HG02885 (cell line): ENCODE results near the gene ANO2.

ENCODE experiments used
- ATAC-seq: cut with Tn5 transposase; IDR thresholded peaks from one replicate; pipeline ENCODE4 v1.9.1; 2021; ENCODE audit warnings: mild to moderate bottlenecking; ENCODE audit not compliant: unreplicated experiment, poor library complexity

Gene ANO2

DNA sequence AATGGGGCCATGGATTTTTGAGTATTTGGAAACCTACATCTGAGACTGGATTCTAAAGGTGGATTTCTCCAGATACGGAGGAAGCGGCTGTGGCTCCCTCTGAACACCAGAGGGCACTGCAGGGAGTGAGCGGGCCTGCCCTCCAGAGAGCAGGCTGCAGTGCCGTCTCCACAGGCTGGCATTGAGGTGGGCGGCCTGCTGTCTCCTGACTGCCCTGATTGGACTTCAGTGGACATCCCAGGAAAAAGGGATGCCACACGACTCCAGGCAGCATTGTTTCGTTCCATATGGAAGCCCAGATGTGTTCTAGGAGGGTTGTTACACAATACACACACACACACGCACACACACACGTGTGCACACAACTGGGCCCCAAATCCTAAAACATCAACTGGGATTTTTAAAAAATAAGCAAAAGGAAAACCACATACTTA, 20.9 kb upstream of the ANO2 start:
- ATAC-seq, result no peak

DNA sequence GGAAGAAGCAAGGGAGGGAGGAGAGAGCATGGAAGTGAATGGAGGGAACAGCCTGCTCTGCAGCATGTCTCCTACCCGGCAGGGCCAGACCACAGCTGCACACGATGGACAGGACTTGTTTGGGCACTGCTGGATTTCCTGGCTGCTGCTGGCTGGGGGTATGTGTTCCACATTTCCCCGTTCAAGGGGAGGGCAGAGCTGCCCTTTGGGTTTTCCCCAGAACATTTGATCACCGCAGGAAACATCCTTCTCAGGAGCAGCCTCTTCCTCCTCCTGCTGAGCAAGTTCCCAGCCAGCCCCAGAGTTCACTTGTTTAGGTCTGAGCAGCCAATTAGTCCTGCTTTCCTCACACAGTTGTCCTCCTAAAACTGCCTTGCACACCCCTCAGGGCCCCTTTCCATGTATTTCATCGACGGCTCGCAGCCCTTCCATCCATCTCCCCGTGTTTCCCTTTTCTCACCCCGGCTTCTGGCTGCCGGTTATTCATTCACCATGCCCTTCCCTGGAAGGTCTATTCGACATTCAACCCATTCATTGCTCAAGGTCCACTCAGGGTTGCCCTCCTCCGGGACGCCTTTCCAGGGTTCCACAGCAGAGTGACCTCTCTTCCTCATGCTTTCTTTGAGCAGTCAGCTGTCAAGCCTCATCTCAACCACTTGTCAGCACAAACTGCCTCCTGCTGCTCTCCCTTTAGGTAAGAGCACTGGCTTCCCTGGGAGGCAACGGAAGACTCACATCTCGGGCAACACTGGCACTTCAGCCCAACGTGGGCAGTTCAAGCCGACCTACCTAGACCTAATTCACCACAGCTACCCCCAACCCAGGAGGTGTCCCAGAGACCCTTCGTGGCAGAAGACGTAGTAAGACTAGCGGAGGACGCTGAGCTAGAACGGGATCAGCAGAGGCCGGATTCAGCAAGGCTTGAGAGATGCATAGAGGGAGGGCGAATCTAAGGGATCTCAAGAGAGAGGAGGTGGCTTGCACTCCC, 20.1 kb upstream of the ANO2 start:
- no peak for ATAC-seq

DNA sequence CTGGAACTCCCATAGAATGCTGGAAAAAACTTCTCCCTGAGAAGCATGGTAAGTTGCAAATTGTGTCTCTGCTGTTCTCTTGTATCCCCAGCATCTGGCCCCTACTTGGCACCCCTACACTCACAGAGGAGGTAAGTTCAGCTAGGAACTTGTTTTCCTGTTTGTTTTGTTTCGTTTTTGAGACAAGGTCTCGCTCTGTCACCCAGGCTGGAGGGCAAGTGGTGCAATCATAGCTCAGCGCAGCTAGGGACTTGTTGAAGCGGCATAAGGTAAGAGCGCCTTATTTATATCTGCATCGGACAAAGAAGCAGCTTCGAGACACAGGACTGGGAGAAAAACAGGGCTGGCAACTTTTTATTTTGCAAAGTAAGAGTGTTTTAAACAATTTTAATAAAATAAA, 18.5 kb upstream of the ANO2 start:
- ATAC-seq, result no peak

DNA sequence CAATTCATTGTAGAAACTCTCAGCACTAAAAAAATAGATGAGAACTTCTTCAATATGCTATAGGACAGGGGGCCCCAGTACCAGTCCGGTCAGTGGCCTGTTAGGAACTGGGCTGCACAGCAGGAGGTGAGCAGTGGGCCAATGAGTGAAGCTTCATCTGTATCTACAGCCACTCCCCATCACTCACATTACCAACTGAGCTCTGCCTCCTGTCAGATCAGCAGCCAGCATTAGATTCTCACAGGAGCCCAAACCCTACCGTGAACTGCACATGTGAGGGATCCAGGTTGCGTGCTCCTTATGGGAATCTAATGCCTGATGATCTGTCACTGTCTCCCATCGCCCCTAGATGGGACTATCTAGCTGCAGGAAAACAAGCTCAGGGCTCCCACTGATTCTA, 15.7 kb upstream of the ANO2 start:
- no peak for ATAC-seq

DNA sequence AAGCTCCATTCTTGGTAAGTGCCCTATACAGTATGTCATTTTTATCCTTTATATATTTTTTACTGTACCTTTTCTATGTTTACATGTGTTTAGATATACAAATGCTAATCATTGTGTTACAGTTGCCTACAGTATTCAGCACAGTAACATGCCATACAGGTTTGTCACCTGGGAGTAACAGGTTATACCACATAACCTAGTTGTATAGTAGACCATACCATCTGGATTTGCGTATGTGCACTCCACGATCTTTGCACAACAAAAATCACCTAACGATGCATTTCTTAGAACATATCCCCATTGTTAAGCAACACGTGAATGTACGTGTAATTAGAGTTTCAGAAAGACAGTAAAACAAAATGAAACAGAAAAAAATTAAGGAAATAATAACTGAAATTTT, 11.9 kb upstream of the ANO2 start:
- ATAC-seq, result no peak

DNA sequence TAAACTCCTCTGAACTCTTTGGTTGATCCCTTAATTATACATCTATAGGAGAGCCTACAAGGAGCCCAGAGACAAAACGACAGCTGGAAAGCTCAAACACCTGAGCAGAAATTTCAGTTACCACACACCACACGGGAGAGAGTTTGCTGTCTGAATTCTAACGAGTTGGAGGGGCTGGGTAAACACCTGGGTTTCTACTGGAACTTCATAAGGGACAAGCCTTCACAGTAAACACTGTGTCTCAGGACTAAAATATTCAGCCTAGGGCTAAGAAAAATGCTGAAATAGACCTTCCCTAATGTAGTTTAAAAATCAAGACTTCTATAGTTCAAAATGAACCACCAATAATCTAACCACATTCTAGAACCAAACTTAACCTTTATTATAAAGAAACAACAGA, 9.6 kb upstream of the ANO2 start:
- ATAC-seq, result no peak

DNA sequence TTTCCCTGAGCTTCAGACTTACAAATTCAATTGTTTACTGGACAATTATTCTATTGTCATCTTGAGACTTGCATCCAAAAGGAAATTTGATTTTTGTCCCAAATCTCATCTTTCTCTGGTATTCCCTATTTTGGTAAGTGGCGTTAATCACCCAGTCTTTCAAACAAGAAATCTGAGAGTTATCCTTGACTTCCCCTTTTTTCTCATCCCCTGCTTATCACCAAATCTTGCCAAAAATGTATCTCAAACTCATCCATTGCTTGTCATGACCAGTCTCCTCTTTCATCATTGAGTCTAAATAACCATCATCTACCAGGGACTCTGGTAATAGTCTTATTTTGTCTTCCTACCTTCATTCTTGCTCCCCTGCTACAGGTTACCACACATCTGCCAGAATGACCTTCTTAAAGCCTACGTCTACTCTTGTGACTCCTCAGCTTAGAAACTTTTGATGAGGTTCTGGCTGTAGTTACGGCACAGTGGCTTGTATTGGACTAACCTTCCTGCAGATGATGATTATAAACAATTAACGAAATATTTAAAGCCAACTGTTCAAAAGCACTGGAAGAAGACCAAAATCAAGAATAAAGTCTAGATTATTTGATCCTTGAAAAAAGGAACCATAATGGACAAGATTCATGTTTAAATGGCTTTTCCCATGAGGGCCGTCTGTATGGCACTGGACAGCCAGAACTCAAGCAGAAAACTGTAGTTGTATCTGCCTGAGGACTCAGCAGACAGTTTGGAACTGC, 9.0 kb upstream of the ANO2 start:
- no peak for ATAC-seq

DNA sequence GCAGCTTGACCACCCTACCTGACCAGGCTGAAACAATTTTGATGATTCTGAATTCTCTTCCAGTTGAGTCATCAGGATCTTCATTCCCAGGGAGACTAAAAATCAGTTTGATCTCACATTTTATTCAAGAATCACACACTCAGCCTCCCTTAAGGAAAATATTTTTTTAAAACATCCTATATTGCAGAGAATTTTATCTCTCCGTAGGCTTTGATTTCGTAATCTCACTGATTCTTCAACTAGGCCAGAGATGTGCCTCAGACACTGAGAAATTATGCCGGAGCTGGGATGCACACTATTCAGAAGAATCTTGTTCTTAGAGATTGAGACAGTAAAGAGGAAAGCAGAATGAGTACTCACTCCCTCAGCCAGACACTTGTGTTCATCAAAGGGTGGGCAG, 7.0 kb upstream of the ANO2 start:
- no peak for ATAC-seq

DNA sequence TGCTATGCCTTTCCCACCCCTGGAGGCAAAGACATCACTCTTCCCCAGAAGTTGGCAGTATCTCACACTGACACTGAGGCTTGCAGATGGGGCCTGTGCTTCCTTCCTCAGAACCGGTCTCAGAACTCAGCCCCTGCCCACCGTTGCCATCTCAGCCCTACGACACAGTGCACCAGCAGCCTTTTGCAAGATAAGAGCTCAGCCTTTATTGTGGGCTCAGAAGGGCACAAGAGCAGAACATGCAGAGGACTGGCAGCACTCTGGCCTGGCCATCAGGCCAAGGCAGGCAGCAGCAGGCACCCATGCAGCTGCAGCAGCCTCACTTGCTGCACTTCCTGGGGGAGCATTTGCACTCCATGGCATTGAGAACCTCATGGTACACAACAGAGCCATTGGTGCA, 3.6 kb upstream of the ANO2 start:
- ATAC-seq, result no peak

DNA sequence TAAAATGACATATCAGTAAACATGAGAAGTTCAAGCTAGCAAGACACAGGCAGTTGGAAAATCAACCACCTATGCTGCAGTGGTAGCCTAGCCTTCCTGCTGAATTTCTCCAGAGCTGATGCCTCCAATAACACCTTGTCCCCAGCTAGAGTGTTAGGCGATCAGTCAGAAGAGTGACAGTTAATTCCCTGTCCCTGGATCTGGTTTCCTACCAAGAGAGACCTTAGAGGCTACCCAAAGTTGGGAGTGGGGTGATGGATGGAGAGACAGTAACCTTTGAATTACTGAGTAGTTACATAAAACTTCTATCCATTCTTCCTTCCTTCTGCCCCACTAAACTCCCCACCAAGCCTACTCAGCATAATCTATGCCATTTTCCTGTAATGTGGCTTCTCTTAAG, 1.9 kb upstream of the ANO2 start:
- ATAC-seq, result no peak

DNA sequence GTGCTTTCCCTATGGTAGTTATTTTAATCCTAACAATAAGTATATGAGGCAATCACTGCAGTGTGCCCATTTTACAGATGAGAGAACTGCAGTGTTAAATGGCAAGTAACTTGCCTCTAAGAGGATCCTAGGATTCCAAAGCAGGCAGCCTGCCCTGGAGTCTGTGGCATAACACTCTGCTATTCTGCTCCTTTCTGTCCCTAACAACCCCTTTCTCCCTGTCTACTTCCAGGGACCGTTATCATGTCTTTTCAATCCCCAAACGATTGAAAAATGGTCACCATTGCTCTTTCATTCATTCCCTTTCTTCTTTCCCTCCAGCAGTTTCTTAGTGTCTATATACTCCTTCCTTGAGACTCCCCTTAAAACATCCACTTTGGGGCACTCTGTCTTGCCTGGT, 1.3 kb upstream of the ANO2 start:
- no peak for ATAC-seq

DNA sequence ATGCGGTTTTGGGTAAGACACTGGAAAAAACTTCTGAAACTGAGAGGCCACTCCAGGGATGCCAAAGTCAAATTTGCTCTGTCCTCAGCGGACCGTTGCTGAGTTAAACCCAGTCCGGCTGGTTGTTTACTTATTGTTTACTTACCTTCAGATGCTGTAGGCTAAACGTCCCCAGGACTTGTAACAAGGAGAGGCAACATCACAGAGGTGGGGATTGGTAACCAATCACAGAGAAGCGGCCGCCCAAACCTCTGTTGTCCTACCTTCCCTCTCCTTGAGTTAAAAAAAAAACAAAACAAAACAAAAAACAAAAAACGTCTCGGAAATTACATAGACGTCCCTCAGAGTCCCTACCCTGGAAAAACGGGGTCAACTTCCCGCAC, 380 bp downstream of the ANO2 start:
- ATAC-seq, result no peak

DNA sequence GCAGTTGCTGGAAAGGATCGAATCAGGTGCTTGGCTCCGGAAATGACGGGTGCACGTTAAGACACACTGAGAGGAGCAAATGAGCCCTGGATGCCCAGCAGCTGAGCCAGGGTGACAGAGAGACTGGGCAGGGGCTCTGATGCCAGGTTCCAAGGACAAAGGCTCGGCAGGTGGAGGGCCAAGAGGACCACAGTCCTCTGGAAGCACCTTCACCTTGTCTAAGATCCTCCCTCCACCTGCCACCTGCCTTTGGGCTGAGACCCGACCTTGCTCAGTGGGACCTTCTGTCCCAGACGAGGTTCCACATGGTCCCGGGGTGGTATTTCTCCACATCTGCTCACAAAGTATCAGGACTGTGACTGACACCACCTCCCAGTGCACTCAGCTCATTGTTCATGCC, 1.0 kb downstream of the ANO2 start:
- ATAC-seq, result no peak

DNA sequence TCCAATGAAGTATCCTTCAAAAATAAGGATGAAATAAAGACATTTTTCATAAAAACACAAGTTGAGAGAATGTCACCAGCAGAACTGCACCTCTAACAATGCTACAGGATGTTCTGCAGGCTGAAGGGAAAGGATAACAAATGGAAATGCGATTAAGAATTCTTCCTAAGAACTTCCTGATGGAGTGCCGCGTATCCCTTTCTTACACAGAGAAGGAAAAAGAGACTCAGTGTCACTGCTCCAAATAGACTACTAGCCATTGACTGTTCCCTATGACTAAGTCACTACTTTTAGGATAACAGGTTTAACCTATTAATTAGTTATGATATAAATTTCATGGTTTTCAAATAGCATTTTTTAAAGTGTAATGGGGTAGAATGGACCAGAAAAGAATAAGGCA, 3.2 kb downstream of the ANO2 start:
- ATAC-seq, result no peak

DNA sequence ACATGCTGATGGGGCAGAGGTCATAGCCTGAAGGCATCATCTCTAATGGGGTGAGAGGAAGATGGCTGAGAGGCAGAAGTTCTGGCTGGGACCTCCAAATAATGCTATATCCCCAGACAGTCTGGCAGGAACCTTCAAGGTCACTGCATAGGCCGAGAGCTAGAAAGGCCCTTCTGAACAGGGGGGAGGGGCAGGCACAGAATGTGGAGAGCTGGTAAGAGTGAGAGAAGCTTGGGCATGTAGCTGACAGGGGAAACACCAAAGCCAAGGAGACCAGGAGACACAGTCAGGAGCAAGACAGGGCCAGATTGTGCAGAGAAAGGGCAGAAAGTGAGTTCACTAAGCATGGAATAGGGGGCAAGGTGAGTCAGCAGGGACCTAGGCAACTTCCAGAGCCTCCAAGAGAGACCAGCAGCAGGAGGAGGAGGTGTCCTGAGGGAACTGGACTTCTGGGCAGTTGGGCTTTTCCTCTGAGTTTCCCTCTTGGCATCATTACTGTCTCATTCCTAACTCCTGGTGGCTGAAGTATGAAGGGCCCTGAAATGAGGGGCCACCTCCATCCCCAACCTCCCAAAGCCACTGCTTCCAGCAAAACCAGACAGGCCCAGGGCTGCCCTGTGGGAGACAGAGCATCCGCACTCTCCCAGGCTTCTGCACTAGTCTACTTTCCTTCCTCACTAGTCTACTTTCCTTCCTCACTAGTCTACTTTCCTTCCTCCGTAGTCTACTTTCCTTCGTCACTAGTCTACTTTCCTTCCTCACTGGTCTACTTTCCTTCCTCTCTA, 17.1 kb downstream of the ANO2 start:
- no peak for ATAC-seq

DNA sequence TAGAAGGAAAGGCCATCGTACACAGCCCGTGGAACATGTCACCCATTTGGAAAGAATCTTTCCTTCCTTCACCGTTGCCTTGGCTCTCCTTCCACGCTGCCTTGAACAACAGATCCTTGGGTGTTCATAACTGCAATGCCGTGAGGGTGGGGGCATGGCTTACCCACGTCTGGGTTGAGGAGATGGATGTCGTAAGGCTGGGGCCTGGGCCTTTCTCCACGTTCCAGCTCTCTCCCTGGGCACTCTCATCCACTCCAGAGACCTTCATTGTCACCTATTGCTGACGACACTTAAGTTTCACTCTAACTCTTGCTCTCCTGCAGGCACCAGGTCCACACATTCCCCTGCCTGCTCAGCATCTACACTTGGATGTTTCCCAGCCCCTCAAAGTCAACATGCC, 19.4 kb downstream of the ANO2 start:
- no peak for ATAC-seq

DNA sequence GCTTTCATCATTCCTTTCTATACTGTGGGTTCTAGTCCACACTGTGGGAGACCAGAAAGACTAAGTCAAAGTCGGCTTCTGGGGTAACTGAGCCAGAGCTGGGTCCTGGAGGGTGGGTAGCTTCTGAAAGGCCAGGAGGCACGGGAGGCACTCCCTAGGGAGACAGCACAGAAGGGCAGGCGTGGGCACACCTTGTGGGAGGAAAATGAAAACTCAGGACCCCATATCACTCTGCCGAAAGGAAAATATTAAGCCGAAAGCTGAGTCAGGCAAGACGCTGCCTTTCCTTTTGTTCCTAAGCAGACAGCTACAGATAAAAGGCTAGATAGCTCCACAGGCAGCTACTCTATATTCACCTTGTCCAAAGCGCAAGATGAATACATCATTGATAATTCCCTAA, 20.7 kb downstream of the ANO2 start:
- no peak for ATAC-seq

DNA sequence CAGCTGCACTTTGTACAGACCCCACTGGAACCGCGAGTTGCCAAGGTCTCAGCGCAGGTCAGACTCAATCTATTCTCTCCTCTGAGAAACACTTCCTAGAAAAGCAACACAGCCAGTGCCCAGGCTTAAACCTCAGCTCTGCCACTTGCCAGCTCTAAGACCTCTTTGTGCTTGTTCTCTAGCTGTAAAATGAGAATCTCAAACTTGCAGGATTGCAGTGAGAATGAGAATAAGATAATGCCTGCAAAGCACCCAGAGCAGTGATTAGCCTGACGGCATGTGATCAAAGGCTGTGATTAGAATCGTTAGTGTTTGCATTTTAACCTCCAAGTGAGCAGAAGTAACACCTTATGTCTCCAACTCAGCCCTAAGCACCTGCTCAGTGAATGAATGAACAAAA, 21.3 kb downstream of the ANO2 start:
- no peak for ATAC-seq

DNA sequence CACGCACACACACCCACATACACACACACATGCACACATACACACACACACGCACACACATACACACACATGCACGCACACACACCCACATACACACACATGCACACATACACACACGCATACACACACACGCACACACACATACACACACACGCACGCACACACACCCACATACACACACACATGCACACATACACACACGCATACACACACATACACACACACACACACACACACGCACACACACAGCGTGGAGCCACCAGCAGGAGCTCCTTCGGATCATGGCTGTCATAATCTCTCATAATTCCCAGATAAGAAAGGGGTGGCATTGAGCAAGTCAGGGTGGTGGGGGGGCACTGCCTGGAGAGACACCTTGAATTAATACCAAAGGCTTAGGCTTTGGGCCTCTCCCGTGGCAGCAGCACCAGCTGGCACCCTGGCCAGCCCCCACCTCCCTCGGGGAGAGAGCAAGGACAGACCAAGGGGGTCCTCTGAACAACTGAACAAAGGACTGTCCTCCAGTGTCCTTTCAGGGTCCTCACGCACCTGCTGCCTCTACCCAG, 21.9 kb downstream of the ANO2 start:
- ATAC-seq, result no peak
